ENCODE measurements around the gene CSNK1D.
A peak's percentile ranks its signal among the peaks of the same experiment; 100 is the strongest.

Gene CSNK1D

GRCh38 chr17:82249896-82250581 is 23.5 kb downstream of the CSNK1D start:
- no peak for DNase-seq (ENCODE audit: low spot score)

GRCh38 chr17:82248815-82249674 is 24.5 kb downstream of the CSNK1D start:
- DNase-seq (ENCODE audit: low spot score) = no peak

- no peak for DNase-seq (ENCODE audit: low spot score)
These were observed 25.4 kb downstream of the CSNK1D start for GRCh38 chr17:82247856-82248671.

GRCh38 chr17:82247182-82247823 is 26.2 kb downstream of the CSNK1D start:
- DNase-seq (ENCODE audit: low spot score) = no peak

GRCh38 chr17:82246365-82247181 is 26.9 kb downstream of the CSNK1D start:
- no peak for DNase-seq (ENCODE audit: low spot score)

GRCh38 chr17:82246040-82246364 is 27.5 kb downstream of the CSNK1D start:
- DNase-seq (ENCODE audit: low spot score) = no peak

GRCh38 chr17:82245134-82246039 is 28.1 kb downstream of the CSNK1D start:
- no peak for DNase-seq (ENCODE audit: low spot score)

- DNase-seq (ENCODE audit: low spot score) = no peak
These were observed 28.9 kb downstream of the CSNK1D start for GRCh38 chr17:82244413-82245133.

GRCh38 chr17:82243648-82244412 is 29.7 kb downstream of the CSNK1D start:
- no peak for DNase-seq (ENCODE audit: low spot score)

- DNase-seq (ENCODE audit: low spot score) = no peak
These were observed 30.4 kb downstream of the CSNK1D start for GRCh38 chr17:82242977-82243647.

- DNase-seq (ENCODE audit: low spot score) = no peak
These were observed 30.9 kb downstream of the CSNK1D start for GRCh38 chr17:82242698-82242976.

GRCh38 chr17:82241926-82242697 is 31.4 kb downstream of the CSNK1D start:
- DNase-seq (ENCODE audit: low spot score) = no peak

- DNase-seq (ENCODE audit: low spot score) = peak; percentile 80
These were observed 32.1 kb downstream of the CSNK1D start for GRCh38 chr17:82241183-82241925.

GRCh38 chr17:82240506-82241182 is 32.9 kb downstream of the CSNK1D start:
- DNase-seq (ENCODE audit: low spot score) = no peak

- DNase-seq (ENCODE audit: low spot score) = no peak
These were observed 33.5 kb downstream of the CSNK1D start for GRCh38 chr17:82239926-82240505.

GRCh38 chr17:82239401-82239925 is 34.0 kb downstream of the CSNK1D start:
- DNase-seq (ENCODE audit: low spot score) = no peak
